Measurements from ENCODE around the gene STXBP1. TPM values are rescaled to one million over a fixed set of nuclear protein-coding genes. Genes with fewer than 3 reads are reported as not detected.

The STXBP1 gene
- total RNA-seq, 1 donor from 2014 or later = 26.5 TPM

DNA sequence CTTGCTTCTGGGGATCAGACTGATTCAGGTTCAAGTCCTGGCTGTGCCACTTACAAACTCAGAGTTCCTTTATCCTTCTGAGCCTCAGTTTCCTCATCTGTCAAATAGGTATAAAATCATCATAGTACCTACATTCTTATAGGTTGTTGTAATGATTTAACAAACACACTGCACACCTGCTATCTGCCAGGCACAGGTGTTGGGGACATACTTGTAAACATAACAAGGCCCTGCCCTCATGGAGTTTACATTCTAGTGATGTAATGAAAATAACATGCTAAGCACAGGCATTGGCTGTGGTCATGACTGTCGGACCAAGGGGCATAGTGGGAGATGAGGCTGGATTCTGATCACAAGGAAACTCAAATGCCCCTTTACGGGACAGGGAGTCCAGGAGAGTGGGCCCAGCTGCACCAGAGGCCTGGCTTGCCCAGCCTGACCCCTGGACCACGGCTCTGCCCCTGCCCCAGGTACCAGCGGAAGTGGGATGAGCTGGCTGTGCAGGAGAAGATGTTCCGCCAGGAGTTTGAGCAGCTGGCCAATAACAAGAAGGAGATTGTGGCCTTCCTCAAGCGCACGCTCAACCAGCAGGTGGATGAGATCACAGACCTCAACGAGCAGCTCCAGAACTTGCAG lies 97.0 kb downstream of the STXBP1 start:
- Mint-ChIP-seq H3K4me3 (no peak overlapping the region), H3K36me3 (ENCODE audit: low read depth) (no peaks in the 10 kb centered on the region), H3K27me3 (no peaks in the 10 kb centered on the region), H3K9me3 (no peaks in the 10 kb centered on the region), H3K4me1 (peaks cover 16% of the 10 kb centered on the region), H3K27ac (no peak overlapping the region)
- DNase-seq = no peak
- intact Hi-C loops (cut with micrococcal nuclease) = no loop called here

DNA sequence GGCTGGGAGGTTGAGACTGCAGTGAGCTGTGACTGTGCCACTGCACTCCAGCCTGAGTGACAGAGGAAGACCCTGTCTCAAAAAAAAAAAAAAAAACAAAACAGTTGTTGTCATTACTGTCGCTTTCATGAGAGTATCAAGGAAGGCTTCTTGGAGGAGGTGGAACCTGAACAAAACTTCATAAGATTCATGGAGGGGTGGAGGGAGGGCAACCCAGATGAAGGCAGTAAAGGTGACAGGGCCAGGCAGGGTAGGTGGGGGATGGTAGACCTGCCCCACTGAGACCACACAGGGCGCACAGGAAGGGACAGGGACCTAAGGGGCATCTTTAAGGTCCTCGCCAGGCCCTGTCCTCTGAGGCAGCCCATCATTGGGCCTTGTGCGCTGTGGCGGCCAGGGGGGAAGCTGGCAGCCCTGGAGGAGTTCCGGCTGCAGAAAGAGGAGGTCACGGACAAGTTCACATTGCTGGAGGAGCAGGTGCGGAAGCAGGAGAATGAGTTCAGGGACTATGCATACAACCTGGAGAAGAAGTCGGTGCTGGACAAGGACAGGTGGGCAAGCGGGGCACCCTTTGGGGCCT lies 98.2 kb downstream of the STXBP1 start:
- intact Hi-C loops (cut with micrococcal nuclease) = no loop called here
- Mint-ChIP-seq H3K27ac (no peak overlapping the region), H3K36me3 (ENCODE audit: low read depth) (no peaks in the 10 kb centered on the region), H3K4me1 (peaks cover 21% of the 10 kb centered on the region), H3K27me3 (no peaks in the 10 kb centered on the region), H3K9me3 (no peaks in the 10 kb centered on the region), H3K4me3 (no peak overlapping the region)
- no peak for DNase-seq

DNA sequence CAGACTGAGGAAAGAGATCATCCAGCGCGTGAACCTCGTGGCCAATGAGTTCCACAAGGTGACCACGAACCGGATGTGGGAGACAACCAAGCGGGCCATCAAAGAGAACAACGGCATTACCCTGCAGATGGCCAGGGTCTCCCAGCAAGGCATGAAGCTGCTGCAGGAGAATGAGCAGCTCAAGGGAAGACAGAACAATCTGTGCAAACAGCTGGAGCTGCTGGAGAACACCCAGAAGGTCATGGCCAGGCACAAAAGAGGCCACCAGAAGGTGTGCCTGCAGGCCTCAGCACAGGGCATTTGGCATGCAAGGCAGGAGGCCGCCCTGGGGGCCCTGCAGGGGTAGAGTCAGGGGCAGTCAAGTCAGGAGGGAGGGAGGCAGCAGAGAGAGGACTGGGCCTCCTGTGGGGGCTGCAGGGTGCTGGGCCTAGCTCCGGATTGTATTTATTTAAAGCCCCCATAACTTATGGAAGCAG lies 99.2 kb downstream of the STXBP1 start:
- Mint-ChIP-seq H3K4me3 (no peak overlapping the region), H3K36me3 (ENCODE audit: low read depth) (peaks cover 2% of the 10 kb centered on the region), H3K9me3 (no peaks in the 10 kb centered on the region), H3K4me1 (peaks cover 29% of the 10 kb centered on the region), H3K27ac (no peak overlapping the region), H3K27me3 (peaks cover 2% of the 10 kb centered on the region)
- intact Hi-C loops (cut with micrococcal nuclease) = no loop called here
- peak; percentile 74 for DNase-seq

DNA sequence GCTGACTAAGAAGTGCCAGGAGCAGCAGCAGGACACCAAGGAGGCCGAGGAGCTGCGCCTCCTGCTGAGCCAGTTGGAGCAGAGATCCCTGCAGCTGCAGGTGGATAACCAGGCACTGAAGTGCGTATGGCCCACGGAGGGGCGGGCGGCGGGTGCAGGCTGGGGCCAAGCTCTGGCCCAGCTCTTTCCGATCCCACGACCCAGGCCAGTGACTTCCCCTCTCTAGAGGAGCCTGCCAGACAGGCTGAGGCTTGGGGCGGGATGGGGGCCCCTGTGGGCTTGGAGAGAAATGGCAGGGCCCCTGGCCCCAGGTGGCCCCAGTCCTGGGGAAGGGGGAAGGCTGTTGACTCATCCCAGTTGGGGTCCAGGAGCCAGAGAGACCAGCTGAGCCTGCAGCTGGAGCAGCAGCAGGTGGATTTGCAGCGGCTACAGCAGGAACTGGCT lies 99.8 kb downstream of the STXBP1 start:
- DNase-seq = no peak
- H3K9me3 Mint-ChIP-seq = no peaks in the 10 kb centered on the region
- H3K27me3 Mint-ChIP-seq = peaks cover 2% of the 10 kb centered on the region
- H3K4me3 Mint-ChIP-seq = no peak overlapping the region
- H3K27ac Mint-ChIP-seq = no peak overlapping the region
- peaks cover 2% of the 10 kb centered on the region for H3K36me3 Mint-ChIP-seq (ENCODE audit: low read depth)
- peaks cover 30% of the 10 kb centered on the region for H3K4me1 Mint-ChIP-seq
- intact Hi-C loops (cut with micrococcal nuclease) = no loop called here

DNA sequence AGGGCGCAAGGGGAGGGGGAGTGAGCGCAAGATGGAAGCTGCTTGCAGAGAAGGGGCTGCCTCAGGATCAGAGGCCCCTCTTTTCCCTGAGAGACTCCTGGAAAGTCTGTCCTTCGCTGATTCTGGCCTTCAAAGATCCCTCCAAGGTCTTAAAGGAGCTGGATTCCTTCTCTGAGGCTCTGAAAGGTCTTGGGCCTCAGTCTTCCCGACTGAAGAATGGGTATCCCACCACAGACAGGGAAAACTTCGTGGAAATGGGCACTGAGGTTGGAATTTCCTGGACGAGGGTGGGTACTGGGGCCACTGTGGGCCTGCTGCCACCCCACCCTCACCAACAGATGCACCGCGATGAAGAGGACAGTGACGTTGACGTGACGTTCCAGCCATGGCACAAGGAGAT lies 100.3 kb downstream of the STXBP1 start:
- intact Hi-C loops (cut with micrococcal nuclease) = no loop called here
- H3K4me3 Mint-ChIP-seq = no peak overlapping the region
- H3K4me1 Mint-ChIP-seq = peaks cover 30% of the 10 kb centered on the region
- H3K27ac Mint-ChIP-seq = no peak overlapping the region
- H3K36me3 Mint-ChIP-seq (ENCODE audit: low read depth) = peaks cover 2% of the 10 kb centered on the region
- peaks cover 2% of the 10 kb centered on the region for H3K27me3 Mint-ChIP-seq
- DNase-seq = no peak
- H3K9me3 Mint-ChIP-seq = no peaks in the 10 kb centered on the region

DNA sequence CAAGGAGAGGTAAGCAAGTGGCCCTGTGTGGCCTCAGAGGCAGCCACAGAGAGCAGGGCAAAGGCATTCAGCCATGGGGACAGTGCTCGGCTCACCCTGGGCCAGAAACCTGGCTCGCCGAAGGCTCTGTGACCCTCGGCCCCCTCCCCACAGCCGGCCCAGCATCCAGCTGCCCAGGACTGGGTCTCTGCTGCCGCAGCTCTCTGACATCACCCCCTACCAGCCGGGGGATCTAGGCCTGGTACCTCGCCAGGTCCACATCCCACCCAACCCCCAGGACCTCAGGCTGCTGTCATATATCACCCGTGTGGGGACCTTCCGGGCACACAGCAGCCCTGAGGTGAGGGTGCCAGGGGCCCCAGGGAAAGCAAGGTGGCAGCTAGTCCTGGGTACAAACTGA lies 100.8 kb downstream of the STXBP1 start:
- Mint-ChIP-seq H3K4me1 (peaks cover 25% of the 10 kb centered on the region), H3K27ac (no peak overlapping the region), H3K4me3 (no peak overlapping the region), H3K9me3 (no peaks in the 10 kb centered on the region), H3K27me3 (peaks cover 2% of the 10 kb centered on the region), H3K36me3 (ENCODE audit: low read depth) (peaks cover 2% of the 10 kb centered on the region)
- intact Hi-C loops (cut with micrococcal nuclease) = no loop called here
- DNase-seq = no peak

DNA sequence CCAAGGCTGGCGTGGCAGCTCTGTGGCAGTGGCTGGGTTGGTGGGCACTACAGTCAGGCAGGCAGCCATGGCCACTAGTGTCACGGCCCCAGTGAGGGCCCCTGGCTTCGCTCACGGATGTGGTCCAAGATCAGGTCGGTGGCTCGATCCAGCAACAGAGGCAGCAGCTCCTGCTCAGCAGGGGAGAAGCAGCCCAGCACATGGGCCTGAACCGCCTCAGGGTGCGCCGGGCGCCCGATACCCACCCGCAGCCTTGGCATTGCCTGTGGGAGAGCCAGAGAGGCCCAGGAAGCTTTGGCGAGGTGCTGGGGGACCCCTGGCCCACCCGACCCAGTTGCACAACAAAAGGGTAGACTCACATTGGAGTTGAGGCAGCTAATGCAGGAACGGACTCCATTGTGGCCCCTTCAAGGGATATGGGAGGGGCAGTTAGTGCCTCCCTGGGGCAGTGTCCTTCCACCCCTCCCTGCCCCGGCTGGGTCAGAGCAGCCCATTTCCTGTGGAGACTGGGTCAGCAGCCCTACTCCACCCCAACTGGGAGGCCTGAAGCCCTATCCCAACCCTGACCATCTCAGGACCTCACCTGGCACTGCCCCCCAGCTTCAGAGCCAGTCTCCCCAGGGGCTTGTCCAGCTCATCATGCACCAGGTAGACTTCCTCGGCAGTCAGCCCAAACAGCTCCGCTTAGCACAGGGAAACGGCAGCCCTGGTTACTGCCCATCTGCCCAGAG lies 102.1 kb downstream of the STXBP1 start:
- Mint-ChIP-seq H3K4me1 (peaks cover 24% of the 10 kb centered on the region), H3K27me3 (peaks cover 2% of the 10 kb centered on the region), H3K27ac (no peak overlapping the region), H3K9me3 (no peaks in the 10 kb centered on the region), H3K4me3 (peak overlapping the region; percentile 100), H3K36me3 (ENCODE audit: low read depth) (peaks cover 2% of the 10 kb centered on the region)
- DNase-seq = no peak
- intact Hi-C loops (cut with micrococcal nuclease) = loop anchor here (2.0 kb wide), 1 partner anchor 57 kb away; no protein-coding TSS in a partner anchor

DNA sequence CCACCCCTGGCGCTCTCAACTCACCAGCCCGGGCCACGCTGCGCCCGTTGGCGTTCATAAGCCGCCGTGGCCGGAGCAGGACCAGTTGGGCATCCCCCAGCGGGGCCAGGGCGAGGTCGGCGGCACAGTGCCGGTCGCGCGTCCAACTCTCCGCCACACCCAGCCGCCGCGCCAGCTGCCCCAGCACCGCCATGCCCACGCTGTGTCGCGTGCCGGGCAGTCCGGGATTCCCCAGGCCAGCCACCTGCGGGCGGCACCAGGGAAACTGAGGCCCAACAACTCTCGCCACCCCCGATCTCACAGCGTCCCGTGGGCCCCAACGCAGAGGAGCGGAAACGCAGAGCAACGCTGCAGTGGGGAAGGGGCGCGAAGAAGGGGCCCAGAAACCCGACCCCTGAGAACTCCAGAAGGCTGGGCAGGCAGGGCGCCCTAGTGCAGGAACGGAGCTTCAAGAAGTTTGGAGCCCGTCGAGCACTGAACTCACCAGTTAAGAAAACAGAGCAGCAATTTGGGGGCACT lies 102.9 kb downstream of the STXBP1 start:
- intact Hi-C loops (cut with micrococcal nuclease) = loop anchor here (1.0 to 5.0 kb wide), 4 partner anchors 16 to 103 kb away; partner anchors contain the start of genes STXBP1 and TOR2A
- H3K27me3 Mint-ChIP-seq = peaks cover 2% of the 10 kb centered on the region
- peak overlapping the region; percentile 99 for H3K27ac Mint-ChIP-seq
- no peaks in the 10 kb centered on the region for H3K9me3 Mint-ChIP-seq
- no peak for DNase-seq
- peaks cover 2% of the 10 kb centered on the region for H3K36me3 Mint-ChIP-seq (ENCODE audit: low read depth)
- H3K4me3 Mint-ChIP-seq = peak overlapping the region; percentile 100
- peaks cover 28% of the 10 kb centered on the region for H3K4me1 Mint-ChIP-seq

DNA sequence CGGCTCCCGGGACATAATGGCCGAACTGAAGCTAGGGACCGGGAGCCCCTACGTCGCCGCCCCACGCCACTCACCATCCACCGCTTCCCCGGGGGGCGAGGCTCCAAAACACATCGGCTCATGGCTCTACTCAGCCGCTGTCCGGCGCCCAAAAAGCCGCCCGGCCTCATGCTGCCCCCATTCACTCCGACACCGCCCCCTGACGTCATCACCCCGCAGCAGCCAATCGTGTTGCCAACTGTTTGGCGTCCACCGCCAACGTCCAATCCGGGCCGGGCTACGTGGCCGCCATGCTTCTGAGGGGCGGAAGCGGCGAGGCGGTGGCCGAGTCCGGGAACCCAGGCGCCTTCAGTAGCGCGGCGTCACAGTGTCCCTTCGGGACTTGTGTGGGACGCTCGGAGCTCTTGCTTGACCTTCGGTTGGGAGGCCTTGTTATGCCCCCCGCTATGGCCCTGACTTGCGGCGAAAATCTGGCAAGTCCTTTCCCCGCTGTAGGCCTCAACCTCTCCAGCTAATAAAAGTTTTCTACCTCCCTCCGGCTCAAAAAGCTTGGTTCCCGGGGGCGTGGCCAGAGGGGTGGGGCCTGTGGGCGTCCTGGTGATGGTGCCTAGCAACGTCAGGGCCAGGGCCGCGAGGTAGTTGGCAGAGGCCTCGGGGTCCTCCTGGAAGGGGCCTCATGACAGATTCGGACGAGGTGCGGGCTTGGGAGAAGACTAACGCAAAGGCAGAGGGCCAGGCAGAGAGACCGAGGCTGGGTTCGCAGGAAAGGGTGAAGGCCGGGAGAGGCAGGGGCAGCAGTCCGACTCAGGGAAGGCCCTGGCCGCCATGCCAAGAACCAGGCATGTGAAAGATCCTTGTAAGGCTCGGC lies 103.6 kb downstream of the STXBP1 start, which contains the start of the genes PTRH1 and TTC16:
Gene PTRH1 (minus strand): TSS at position 194 of the 868 bp plus-strand sequence. CDS start 24 bp downstream, at position 170.
Gene TTC16 (plus strand): TSS at position 610 of the 868 bp plus-strand sequence. CDS start 67 bp downstream, at position 677.
- Mint-ChIP-seq H3K4me1 (peaks cover 27% of the 10 kb centered on the region), H3K36me3 (ENCODE audit: low read depth) (peaks cover 2% of the 10 kb centered on the region), H3K4me3 (peak within 1 kb of the TSS; percentile 100), H3K9me3 (no peaks in the 10 kb centered on the region), H3K27ac (peak within 1 kb of the TSS; percentile 99), H3K27me3 (peaks cover 2% of the 10 kb centered on the region)
- intact Hi-C loops (cut with micrococcal nuclease) = loop anchor here (1.0 to 5.0 kb wide), 4 partner anchors 16 to 103 kb away; partner anchors contain the start of genes STXBP1 and TOR2A
- peak; percentile 100 for DNase-seq

DNA sequence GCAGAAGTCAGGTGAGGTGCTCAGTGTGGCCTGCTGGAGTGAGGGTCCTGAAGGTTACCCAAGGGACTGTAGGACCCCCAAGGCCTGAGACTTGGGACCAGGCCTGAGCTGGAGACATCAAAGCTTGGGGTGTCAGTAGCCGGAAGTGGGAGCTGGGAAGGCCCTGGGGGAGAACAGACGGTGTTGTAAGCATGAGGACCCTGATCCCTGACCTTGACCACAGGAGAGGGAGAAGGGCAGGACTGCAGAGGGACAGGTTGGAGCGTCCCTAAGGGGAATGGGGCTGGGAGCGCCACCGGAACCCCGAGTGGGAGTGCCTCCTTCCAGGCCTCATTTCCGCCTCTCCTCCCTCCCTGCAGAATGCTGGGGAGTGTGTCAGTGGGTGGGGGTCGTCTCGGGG lies 104.3 kb downstream of the STXBP1 start:
- Mint-ChIP-seq H3K9me3 (no peaks in the 10 kb centered on the region), H3K4me3 (peak overlapping the region; percentile 100), H3K36me3 (ENCODE audit: low read depth) (peaks cover 2% of the 10 kb centered on the region), H3K27me3 (peaks cover 2% of the 10 kb centered on the region), H3K4me1 (peaks cover 22% of the 10 kb centered on the region), H3K27ac (no peak overlapping the region)
- no peak for DNase-seq
- intact Hi-C loops (cut with micrococcal nuclease) = loop anchor here (5.0 kb wide), 1 partner anchor 104 kb away; the partner anchor contains the start of gene STXBP1

DNA sequence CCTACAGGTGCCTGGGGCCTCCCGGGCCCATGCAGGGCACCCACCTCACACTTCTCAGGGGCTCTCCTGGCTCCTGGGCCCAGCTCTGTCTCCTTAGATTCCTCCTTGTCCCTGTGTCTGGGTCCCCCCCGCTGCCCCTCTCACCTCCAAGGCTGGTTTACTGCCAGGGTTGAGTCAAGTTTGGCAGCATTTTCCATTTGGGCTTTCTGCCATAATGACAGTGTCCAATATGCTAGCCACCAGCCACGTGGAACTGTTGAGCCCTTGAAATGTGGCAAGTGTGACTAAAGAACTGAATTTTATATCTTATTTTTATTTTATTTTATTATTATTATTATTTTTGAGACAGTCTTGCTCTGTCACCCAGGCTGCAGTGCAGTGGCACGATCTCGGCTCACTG lies 105.7 kb downstream of the STXBP1 start:
- no peaks in the 10 kb centered on the region for H3K9me3 Mint-ChIP-seq
- peaks cover 19% of the 10 kb centered on the region for H3K4me1 Mint-ChIP-seq
- no peak for DNase-seq
- H3K4me3 Mint-ChIP-seq = no peak overlapping the region
- peaks cover 2% of the 10 kb centered on the region for H3K36me3 Mint-ChIP-seq (ENCODE audit: low read depth)
- H3K27ac Mint-ChIP-seq = no peak overlapping the region
- intact Hi-C loops (cut with micrococcal nuclease) = loop anchor here (5.0 kb wide), 1 partner anchor 105 kb away; the partner anchor contains the start of gene STXBP1
- H3K27me3 Mint-ChIP-seq = peaks cover 2% of the 10 kb centered on the region

DNA sequence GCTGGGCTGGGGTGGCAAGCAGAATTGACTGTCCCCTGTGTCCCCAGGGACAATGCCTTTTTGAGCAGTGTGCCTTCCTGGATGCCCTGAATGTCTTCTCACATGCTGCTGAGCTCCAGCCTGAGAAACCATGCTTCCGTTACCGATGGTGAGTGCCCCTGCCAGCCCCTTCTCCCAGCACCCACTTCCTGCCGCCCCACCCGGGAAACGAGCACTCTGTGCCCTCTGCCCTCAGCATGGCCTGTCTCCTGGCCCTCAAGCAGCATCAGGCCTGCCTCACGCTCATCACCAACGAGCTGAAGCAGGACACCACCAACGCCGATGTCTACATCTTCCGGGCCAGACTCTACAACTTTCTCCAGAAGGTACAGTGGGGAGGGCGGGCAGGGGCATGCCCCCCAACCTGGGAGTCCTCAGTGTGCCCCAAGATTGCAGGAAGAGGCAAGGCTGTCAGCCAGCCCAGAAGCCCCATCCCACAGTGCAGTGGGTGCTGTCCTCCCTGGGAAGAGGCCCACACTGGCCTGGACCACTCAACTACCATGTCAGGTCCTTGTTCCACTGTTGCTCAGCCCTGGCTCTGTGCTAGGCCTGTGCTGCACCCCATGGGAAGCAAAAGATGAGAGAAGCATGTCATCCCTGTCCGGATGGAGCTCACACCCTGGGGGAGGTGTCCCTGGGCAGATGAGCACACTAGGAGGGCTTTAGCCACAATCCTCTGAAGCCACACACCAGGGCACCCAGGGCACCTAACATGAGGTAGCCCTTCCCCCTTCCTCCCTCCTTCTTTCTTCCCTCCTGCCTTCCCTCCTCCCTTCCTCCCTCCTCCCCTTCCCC lies 108.2 kb downstream of the STXBP1 start:
- DNase-seq = no peak
- H3K27me3 Mint-ChIP-seq = peaks cover 2% of the 10 kb centered on the region
- H3K9me3 Mint-ChIP-seq = no peaks in the 10 kb centered on the region
- intact Hi-C loops (cut with micrococcal nuclease) = no loop called here
- peaks cover 14% of the 10 kb centered on the region for H3K4me1 Mint-ChIP-seq
- peaks cover 2% of the 10 kb centered on the region for H3K36me3 Mint-ChIP-seq (ENCODE audit: low read depth)
- peak overlapping the region; percentile 40 for H3K27ac Mint-ChIP-seq
- no peak overlapping the region for H3K4me3 Mint-ChIP-seq
